ENCODE data around the gene CEP83. TPM values are rescaled to one million over a fixed set of nuclear protein-coding genes. Genes with fewer than 3 reads are reported as not detected.
"Not testable (repeated sequence)": the region's sequence is repeated elsewhere in the genome, so short reads cannot be mapped to it uniquely, and the experiment has no call there.

The CEP83 gene
- total RNA-seq, 1 donor from 2014 or later, result 24.0 TPM

GRCh38 chr12:94401326-94401725, 58.3 kb downstream of the CEP83 start:
- TF ChIP-seq CTCF (conservative IDR thresholded peaks at IDR 0.05; ENCODE audit: low read depth, low read length), result no peak
- H3K4me3 ChIP-seq (ENCODE audit: low read depth, low read length), result no peak overlapping the region
- DNase-seq (ENCODE audit: low read depth), result no peak

- not testable (repeated sequence) for DNase-seq (ENCODE audit: low read depth); H3K4me3 ChIP-seq (ENCODE audit: low read depth, low read length)
Measured at GRCh38 chr12:94398685-94399084, 61.0 kb downstream of the CEP83 start.

GRCh38 chr12:94397401-94397800, 62.3 kb downstream of the CEP83 start:
- DNase-seq (ENCODE audit: low read depth), result no peak
- H3K4me3 ChIP-seq (ENCODE audit: low read depth, low read length), result no peak overlapping the region
- TF ChIP-seq CTCF (conservative IDR thresholded peaks at IDR 0.05; ENCODE audit: low read depth, low read length), result no peak

GRCh38 chr12:94396014-94396413, 63.7 kb downstream of the CEP83 start:
- not testable (repeated sequence) for H3K4me3 ChIP-seq (ENCODE audit: low read depth, low read length); DNase-seq (ENCODE audit: low read depth)

GRCh38 chr12:94390130-94390485, 69.6 kb downstream of the CEP83 start:
- H3K4me3 ChIP-seq (ENCODE audit: low read depth, low read length), result no peak overlapping the region
- no peak for DNase-seq (ENCODE audit: low read depth)
- no peak for TF ChIP-seq CTCF (conservative IDR thresholded peaks at IDR 0.05; ENCODE audit: low read depth, low read length)

- H3K4me3 ChIP-seq (ENCODE audit: low read depth, low read length); DNase-seq (ENCODE audit: low read depth): not testable (repeated sequence)
Measured at GRCh38 chr12:94389482-94390129, 70.1 kb downstream of the CEP83 start.

GRCh38 chr12:94386422-94386821, 73.2 kb downstream of the CEP83 start:
- DNase-seq (ENCODE audit: low read depth), result no peak
- H3K4me3 ChIP-seq (ENCODE audit: low read depth, low read length), result no peak overlapping the region
- no peak for TF ChIP-seq CTCF (conservative IDR thresholded peaks at IDR 0.05; ENCODE audit: low read depth, low read length)

GRCh38 chr12:94384030-94384429, 75.6 kb downstream of the CEP83 start:
- no peak for DNase-seq (ENCODE audit: low read depth)
- no peak for TF ChIP-seq CTCF (conservative IDR thresholded peaks at IDR 0.05; ENCODE audit: low read depth, low read length)
- no peak overlapping the region for H3K4me3 ChIP-seq (ENCODE audit: low read depth, low read length)

- no peak overlapping the region for H3K4me3 ChIP-seq (ENCODE audit: low read depth, low read length)
- no peak for TF ChIP-seq CTCF (conservative IDR thresholded peaks at IDR 0.05; ENCODE audit: low read depth, low read length)
- DNase-seq (ENCODE audit: low read depth), result no peak
Measured at GRCh38 chr12:94380507-94380906, 79.2 kb downstream of the CEP83 start.

Data from epithelial cell of proximal tubule (primary cell).